HG02571 (cell line): Measurements from ENCODE around the gene SLX4.

Experiments used
- ATAC-seq: cut with Tn5 transposase; IDR thresholded peaks from one replicate; pipeline ENCODE4 v1.9.1; 2021; ENCODE audit warnings: mild to moderate bottlenecking, moderate library complexity; ENCODE audit not compliant: unreplicated experiment

SLX4 gene

DNA sequence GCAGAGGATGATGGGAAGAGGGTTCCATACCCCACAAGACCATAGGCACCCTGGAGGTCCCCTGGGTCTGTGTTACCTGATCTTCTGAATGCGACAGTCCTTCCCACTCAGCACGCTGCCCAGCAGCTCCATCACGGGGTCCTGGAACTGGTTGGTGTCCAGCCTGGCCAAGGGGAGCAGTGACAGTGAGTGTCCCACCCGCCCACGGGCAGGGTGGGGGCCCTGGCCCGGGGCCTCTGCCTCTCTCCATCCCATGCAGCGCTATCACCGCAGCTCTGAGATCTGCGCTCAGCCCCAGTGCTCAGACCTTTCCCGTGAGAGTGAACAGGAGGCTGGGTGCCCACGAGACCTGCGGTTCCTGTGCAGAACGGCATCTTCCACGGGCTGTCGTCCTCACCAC lies 49.8 kb downstream of the SLX4 start:
- no peak for ATAC-seq

DNA sequence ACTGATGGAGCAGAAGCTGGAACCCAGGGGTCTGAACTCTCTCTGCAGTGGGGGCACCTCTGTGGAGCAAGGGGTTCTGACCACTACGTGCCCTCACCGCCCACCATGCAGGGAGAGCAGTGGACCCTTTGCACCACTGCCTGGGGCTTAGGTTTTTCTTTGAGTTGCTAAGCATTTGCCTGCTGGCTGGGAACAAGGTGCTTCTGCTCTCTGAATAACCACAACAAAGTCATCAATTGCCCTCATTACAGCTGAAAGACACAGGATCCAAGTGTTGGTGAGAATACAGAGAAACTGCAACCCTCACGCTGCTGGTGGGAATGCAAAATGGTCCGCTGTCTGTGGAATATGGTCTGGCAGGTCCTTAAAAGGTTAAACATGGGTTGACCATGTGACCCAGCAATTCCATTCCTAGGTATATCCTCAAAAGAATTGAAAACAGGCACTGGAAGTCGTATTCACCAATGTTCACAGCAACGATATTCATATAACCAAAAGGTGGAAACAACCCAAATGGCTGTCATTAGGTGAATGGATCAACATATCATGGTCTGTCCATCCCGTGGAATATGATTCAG lies 57.0 kb downstream of the SLX4 start:
- no peak for ATAC-seq

DNA sequence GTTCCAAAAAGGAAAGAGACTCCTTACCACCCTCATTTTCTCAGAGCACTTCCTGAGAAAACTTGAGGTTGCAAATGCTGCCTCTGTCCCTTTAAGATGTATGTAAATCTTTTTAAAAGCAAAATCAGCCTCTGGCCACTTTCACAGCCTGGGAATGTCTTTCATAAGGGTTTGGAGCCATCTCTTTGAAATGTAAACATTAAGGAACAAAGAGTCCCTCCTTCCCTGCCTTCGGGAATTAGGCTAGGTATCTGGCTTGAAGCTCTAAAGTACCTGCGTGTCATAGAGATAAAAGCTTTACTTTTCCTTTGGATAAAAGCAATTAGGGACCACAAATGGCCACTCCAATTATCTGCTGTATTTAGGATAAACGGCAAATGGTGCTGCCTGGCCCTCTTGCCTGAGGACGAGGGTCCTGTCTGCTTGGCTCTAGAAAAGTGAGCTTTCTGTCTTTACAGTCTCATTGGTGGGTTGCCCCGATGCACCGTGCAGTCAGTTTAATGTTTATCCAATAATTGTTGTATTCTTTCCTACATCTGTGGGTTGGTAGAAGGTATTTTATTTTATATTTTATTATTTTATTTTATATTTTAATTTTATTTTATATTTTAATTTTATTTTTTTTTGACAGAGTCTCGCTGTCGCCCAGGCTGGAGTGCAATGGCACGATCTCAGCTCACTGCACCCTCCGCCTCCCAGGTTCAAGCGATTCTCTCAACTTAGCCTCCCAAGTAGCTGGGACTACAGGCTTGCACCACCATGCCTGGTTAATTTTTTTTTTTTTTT lies 58.1 kb downstream of the SLX4 start:
- no peak for ATAC-seq

DNA sequence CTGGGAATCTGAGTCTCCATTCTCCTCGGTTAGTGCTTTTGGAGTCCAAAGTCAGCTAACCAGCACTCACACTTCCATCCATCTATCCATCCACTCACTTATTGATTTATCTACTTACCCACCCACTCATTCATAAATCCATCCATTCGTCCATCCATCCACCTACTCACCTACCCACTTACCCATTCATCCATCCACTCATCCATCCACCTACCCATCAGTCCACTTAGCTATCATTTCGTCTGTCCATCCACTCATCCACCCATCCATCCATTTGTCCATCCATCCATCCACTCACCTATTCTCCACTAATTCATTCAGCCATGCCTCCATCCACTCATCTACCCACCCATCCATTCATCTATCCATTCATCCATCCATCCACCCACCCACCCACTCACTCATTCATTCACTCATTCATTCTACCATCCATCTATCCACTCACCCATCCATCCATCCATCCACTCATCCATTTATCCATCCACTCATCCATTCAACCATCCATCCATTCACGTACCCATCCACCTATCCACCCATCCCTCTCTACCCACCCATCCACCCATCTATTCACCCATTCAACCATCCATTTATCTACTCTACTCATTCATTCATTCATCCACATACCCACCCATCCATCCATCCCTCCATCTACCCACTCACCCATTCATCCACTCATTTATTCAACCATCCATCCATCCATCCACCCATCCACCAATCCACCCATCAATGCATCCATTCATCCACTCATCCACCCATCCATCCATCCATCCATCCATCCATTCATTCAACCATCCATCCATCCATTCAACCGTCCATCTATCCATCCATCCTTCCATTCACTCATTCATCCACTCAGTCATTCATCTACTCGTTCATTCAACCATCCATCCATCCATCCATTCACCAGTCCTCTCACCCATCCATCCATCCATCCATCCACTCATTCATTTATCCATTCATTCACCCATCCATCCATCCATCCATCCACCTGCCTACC lies 60.3 kb downstream of the SLX4 start:
- ATAC-seq = no peak

DNA sequence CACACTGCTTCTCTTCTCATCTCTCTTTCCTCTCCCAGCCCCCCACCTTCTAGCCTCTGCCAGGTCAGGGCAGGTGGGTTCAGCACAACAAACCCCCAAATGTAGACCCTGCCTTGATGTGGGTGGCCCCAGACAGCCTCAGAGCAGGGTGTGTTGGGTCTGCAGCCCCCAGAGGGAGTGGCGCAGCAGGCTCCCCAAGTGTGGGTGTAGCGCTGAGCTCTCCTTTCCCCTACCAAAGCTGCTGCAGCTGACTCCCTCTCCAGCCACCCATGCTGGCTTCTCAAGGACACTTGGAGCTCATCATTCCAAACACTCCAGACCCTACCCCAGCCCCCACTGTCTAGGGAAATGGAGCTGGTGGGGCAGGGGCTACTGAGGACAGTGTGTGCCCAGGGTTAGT lies 61.5 kb downstream of the SLX4 start:
- ATAC-seq = no peak

DNA sequence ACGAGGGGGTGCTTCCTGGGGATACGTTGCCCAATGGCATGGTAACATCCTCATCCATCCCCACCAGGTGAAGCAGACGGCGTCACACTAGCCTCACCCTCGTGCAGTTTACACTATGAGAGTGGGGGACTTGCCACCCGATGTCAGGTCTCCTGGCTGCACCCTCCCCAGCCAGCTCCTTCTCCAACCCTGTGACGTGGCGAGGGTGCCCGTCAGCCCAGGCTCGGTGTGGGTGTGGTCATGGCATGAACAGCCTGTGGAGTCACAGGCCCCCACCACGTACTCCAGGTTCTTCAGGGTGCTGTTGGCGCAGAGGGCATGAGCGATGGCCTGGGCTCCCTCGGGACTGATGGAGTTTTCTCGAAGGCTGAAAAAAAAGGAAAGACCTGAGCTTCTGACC lies 62.5 kb downstream of the SLX4 start:
- ATAC-seq = no peak

DNA sequence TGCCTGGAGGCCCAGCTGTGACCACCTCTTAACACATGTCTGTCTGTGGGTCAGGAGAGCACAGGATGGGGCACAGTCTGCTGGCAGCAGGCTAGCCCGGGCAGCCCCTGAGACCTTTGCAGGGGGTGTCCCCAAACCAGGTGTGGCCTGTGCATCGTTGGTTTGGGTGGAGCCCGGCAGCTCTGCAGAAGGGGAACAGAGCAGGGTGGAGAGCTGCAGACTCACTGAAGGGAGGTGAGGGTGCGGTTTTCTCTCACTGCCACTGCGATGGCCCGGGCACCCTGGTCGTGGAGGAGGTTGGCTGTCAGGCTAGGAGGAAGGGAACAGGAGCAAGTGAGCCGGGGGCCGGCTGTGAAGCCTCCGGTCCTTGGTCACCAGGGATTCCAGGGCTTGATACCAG lies 63.0 kb downstream of the SLX4 start:
- no peak for ATAC-seq

DNA sequence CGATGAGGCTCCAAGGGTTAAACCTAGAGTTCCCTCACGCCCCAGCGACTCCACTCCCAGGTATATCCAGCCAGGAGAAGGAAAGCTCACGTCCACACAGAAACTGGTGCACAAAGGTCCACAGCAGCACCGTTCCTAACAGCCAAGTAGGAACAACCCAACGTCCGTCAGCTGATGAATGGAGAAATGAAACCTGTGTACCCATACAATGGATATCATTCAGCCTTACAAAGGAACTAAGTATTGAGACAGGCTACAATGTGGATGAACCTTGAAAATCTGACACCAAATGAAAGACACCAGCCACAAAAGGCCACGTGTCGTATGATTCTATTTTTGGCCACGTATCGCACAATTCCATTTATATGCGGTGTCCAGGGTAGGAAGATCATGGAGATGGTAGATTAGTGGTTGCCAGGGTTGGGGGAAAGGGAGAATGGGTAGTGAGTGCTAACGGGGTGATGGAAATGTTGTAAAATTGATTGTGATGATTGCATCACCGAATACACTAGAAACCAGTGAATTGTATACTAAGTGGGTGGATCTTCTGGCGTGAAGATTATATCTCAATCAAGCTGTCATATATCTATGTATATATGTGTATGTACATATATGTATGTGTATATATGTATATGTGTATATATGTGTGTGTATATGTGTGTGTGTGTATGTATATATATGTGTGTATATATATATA lies 64.3 kb downstream of the SLX4 start:
- ATAC-seq = no peak

DNA sequence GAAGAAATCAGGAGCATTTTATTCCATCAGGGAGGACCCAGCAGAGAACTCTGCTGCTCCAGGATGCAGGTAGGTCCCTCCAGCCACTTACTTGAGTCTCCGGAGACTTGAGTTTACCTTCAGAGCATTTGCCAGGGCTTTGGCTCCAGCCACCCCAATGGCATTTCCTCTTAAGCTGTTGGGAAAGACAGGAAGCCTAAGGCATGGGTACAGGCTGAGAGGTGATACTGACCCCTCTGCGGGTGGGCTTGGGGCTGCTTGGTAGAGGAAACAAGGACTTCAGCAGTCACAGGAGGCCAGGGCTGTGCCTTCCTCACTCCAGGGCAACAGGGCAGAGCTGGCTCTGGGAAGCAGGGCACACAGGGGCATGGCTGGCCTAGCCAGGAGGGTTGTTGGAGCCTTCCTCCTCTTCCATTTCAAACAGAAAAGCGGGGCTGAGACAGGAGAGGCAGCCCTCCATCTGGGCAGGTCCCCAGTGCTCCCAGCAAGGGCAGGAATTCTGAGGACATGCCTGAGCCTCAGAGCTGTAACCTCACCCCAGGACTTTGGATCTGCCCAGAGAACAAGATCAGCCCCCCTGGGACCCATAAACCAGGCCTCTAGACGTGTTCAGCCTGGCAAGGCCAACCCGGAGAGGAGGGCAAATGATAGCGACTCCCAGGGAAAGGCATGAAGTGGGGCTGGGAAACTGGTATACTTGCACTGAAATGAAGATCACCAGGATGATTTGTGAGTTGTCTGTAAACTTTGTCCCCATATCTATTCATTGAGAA lies 68.6 kb downstream of the SLX4 start:
- ATAC-seq = no peak

DNA sequence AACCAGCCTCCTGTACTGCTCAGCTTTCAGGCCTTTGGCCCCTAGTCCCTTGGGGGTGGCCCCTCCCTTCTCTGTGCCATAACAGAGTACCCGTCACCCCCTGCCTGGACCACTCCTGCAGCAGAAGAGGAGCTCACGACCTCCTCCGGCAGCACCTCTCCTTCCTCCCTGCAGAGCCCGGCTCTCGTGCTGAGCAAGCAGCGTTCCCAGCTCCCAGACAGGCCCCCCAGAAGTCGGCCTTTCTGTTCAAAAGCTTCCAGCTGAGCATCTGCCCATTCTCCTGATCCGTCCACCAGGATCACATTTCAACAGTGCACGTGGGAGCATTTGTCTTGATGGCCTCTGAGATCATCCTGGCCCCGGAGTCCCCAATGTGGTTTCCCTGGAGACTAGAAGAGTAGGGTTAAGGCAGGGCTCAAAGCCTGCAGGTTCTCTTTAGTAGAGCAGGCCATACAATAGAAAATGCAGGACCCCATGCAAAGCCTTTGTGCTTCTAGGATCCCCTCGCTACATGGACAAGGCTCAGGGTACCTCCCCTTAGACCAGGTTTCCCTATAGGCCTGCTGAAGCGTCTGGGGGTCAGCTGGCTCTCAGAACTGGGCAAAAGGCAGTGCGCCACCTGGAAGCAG lies 69.8 kb downstream of the SLX4 start:
- no peak for ATAC-seq

DNA sequence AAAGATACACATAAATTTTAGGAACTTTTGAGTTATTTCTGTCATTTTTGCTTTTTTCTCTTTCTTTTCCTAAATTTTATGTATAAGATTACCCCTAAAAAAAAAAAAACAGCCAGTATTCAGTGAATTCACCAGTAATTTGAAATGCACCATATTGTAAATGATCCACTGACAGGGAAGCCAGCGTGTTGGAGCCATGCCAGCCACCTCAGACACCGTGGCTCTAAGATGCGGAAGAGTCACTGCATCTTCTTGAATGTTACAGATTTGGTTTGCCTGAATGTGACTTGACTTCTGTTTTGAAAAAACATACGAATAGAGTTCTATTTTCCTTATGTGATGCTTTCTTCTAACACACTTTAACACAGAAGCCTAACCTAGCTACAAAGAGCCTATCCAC lies 73.2 kb downstream of the SLX4 start:
- ATAC-seq = no peak

DNA sequence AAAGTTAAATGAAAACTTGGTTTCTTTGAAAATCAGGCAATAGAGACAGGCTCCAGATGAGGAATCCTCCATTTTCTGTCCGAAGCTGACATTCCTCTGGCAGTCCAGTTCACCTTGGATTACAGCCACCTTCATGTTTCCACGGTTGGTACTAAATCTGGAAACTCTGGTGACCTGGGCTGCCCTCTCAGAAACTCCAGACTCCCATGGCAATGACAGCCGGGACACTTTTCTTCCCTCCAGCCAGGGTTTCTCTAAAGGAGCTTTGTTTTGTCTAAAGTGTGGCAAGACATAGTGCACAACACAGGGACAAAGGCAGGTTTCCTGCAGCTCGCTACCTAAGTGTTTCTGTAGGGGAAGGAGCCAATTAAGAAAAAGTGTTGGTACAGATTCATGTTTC lies 74.6 kb downstream of the SLX4 start:
- ATAC-seq = no peak

DNA sequence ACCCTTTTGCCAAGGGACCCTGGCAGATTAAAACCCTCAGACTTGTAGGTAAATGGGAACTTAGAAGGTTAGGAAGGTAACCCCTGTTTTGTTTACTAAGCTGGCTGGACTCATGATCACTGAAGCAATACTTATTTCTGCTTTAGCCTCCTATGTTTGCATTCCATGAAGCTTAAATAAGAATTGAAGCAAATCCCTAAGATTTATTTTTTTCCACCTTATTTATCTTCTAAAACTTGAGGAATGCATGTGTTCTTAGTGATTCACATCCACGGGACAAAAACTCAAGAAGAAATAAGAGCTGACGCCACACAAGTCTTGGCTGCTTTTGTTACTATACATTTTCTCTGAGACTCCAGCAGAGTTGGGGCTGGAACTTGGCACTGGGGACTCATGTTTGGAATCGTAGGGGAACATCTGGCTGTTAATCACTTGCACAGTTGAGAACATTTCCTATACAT lies 75.1 kb downstream of the SLX4 start:
- no peak for ATAC-seq

DNA sequence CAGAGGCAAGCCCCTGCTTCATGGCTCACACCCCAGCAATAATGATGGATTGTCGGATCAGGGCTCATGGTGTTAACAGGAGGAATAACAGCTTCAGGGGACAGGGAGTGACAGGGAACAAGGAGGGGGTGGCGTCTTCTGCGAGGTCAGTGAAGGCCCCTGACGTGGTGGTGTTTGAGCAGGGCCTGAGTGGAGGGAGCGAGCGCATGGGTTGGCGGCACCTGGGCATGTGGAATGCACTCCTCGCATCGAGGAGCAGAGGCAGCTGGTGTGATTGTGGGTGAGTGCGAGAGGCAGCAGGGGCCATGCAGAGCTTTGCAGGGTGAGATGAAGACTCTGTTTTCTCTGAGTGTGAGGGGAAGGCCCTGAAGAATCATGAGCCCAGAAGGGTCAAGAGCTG lies 77.3 kb downstream of the SLX4 start:
- ATAC-seq = no peak

DNA sequence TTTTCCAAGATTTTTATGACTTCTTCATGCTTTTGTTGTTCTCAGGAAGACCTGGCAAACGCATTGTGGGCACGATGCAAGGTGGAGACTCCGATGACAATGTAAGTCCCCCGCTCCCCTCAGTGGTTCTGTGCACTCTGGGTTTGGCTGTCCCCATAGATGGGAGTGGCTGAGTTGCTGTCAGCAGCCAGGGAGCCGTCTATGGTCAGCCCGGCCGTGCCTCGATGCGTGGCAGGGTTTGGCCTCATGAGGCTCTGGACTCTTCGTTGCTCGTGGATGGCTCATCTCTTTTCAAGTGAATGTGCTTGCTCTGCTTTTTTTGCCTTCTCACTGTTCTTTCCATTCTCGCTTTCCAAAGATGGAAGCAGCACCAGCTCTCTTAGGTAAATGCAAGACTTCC lies 78.7 kb downstream of the SLX4 start:
- ATAC-seq = no peak
